Bronchus fibroblast of lung (primary cell): ENCODE data around the gene AGR3. TPM values are rescaled to one million over a fixed set of nuclear protein-coding genes. Genes with fewer than 3 reads are reported as not detected.

Experiments used
- total RNA-seq: library from RNA; depleted of rRNA; stranded (reverse); fragments of >200 nt; gene quantifications from 2 replicates; pipeline ENCODE4 v1.2.3, GENCODE V29; 2015

AGR3 gene
- total RNA-seq = not detected in 2 replicates

GRCh38 chr7:16881844-16882243 is at the start of gene AGR3:
AGR3 (minus strand) TSS chr7:16881983; CDS start chr7:16878618, 3,365 bp downstream.

Other genes starting within 250 kb of the AGR3 start
- gene ANKMY2, start 236.2 kb downstream of the AGR3 start, total RNA-seq = 15.2 and 16.3 TPM in 2 replicates
- gene BZW2, start 235.8 kb downstream of the AGR3 start, total RNA-seq = 101 and 107 TPM in 2 replicates
- gene TSPAN13, start 128.2 kb downstream of the AGR3 start, total RNA-seq = 7.2 and 7.3 TPM in 2 replicates
- 0.74 TPM in 1 of 2 replicates, not detected in the other for gene AGR2, start 77.0 kb downstream of the AGR3 start, total RNA-seq